HEK293 (cell line): Measurements from ENCODE around the gene TNNI3K.

Source experiments
- IKZF3 ChIP-seq: fragments of 450-650 bp; IDR thresholded peaks from 2 replicates; pipeline ENCODE4 v1.5.0; 2018; ENCODE audit warnings: missing biosample characterization, mild to moderate bottlenecking, missing genetic modification characterization, moderate library complexity
- MEIS1 ChIP-seq: sonication (generic); formaldehyde crosslinking; IDR thresholded peaks from 2 replicates; pipeline ENCODE4 v1.8.1; 2022; ENCODE audit warnings: missing genetic modification reagents, mild to moderate bottlenecking, borderline replicate concordance
- RBAK ChIP-seq: fragments of 450-650 bp; formaldehyde crosslinking; IDR thresholded peaks from 2 replicates; pipeline ENCODE4 v1.5.1; 2016; ENCODE audit warnings: missing biosample characterization, missing genetic modification characterization
- SETDB1 ChIP-seq: IDR thresholded peaks from one replicate; pipeline ENCODE4 v1.6.1; 2017; ENCODE audit warnings: mild to moderate bottlenecking, low read length, moderate library complexity, mixed read lengths; ENCODE audit not compliant: insufficient read length
- WT1 ChIP-seq: fragments of 450-650 bp; formaldehyde crosslinking; IDR thresholded peaks from 2 replicates; pipeline ENCODE4 v1.5.1; 2016; ENCODE audit warnings: missing biosample characterization, missing genetic modification characterization
- YY1 ChIP-seq: fragments of 450-650 bp; formaldehyde crosslinking; IDR thresholded peaks from 2 replicates; pipeline ENCODE4 v1.5.1; 2018; ENCODE audit warnings: missing biosample characterization, missing genetic modification characterization
- ZNF510 ChIP-seq: fragments of 450-650 bp; formaldehyde crosslinking; IDR thresholded peaks from 2 replicates; pipeline ENCODE4 v1.5.1; 2018; ENCODE audit warnings: mild to moderate bottlenecking, missing genetic modification characterization, missing biosample characterization; ENCODE audit not compliant: insufficient replicate concordance
- TF ChIP-seq, protein P1 (sequence below): fragments of 450-650 bp; formaldehyde crosslinking; IDR thresholded peaks from 2 replicates; pipeline ENCODE4 v1.5.1; 2016; ENCODE audit warnings: missing biosample characterization, missing genetic modification characterization
- TF ChIP-seq, protein P2 (sequence below): fragments of 450-650 bp; formaldehyde crosslinking; IDR thresholded peaks from 2 replicates; pipeline ENCODE4 v1.5.1; 2016; ENCODE audit warnings: missing biosample characterization, missing genetic modification characterization
- TF ChIP-seq, protein P3 (sequence below): fragments of 450-650 bp; formaldehyde crosslinking; IDR thresholded peaks from 2 replicates; pipeline ENCODE4 v1.5.1; 2016; ENCODE audit warnings: missing biosample characterization, missing genetic modification characterization

DNA sequence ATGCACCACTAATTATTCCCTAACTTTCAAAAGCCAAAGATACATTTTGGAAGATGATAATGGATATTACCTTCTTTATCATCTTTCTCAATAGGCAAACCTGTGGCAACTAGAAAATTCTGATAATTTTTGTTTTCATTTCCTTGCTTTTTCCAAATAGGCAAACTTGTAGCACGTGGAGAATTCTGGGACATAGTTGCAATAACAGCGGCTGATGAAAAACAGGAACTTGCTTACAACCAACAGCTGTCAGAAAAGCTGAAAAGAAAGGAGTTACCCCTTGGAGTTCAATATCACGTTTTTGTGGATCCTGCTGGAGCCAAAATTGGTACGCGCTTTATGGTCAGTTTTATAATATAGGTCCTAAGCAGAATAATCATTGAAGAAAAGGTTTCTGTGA, 35.7 kb upstream of the TNNI3K start:
- TF ChIP-seq RBAK = no peak
- no peak for TF ChIP-seq WT1 (tag by site-specific recombination)
- TF ChIP-seq, protein P1, sequence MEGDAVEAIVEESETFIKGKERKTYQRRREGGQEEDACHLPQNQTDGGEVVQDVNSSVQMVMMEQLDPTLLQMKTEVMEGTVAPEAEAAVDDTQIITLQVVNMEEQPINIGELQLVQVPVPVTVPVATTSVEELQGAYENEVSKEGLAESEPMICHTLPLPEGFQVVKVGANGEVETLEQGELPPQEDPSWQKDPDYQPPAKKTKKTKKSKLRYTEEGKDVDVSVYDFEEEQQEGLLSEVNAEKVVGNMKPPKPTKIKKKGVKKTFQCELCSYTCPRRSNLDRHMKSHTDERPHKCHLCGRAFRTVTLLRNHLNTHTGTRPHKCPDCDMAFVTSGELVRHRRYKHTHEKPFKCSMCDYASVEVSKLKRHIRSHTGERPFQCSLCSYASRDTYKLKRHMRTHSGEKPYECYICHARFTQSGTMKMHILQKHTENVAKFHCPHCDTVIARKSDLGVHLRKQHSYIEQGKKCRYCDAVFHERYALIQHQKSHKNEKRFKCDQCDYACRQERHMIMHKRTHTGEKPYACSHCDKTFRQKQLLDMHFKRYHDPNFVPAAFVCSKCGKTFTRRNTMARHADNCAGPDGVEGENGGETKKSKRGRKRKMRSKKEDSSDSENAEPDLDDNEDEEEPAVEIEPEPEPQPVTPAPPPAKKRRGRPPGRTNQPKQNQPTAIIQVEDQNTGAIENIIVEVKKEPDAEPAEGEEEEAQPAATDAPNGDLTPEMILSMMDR (tag by site-specific recombination) = no peak
- no peak for TF ChIP-seq SETDB1
- TF ChIP-seq IKZF3 (tag by site-specific recombination) = no peak
- no peak for TF ChIP-seq ZNF510
- no peak for TF ChIP-seq MEIS1 (CRISPR knock-in tag)
- TF ChIP-seq, protein P2, sequence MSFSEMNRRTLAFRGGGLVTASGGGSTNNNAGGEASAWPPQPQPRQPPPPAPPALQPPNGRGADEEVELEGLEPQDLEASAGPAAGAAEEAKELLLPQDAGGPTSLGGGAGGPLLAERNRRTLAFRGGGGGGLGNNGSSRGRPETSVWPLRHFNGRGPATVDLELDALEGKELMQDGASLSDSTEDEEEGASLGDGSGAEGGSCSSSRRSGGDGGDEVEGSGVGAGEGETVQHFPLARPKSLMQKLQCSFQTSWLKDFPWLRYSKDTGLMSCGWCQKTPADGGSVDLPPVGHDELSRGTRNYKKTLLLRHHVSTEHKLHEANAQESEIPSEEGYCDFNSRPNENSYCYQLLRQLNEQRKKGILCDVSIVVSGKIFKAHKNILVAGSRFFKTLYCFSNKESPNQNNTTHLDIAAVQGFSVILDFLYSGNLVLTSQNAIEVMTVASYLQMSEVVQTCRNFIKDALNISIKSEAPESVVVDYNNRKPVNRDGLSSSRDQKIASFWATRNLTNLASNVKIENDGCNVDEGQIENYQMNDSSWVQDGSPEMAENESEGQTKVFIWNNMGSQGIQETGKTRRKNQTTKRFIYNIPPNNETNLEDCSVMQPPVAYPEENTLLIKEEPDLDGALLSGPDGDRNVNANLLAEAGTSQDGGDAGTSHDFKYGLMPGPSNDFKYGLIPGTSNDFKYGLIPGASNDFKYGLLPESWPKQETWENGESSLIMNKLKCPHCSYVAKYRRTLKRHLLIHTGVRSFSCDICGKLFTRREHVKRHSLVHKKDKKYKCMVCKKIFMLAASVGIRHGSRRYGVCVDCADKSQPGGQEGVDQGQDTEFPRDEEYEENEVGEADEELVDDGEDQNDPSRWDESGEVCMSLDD (tag by site-specific recombination) = no peak
- TF ChIP-seq, protein P3, sequence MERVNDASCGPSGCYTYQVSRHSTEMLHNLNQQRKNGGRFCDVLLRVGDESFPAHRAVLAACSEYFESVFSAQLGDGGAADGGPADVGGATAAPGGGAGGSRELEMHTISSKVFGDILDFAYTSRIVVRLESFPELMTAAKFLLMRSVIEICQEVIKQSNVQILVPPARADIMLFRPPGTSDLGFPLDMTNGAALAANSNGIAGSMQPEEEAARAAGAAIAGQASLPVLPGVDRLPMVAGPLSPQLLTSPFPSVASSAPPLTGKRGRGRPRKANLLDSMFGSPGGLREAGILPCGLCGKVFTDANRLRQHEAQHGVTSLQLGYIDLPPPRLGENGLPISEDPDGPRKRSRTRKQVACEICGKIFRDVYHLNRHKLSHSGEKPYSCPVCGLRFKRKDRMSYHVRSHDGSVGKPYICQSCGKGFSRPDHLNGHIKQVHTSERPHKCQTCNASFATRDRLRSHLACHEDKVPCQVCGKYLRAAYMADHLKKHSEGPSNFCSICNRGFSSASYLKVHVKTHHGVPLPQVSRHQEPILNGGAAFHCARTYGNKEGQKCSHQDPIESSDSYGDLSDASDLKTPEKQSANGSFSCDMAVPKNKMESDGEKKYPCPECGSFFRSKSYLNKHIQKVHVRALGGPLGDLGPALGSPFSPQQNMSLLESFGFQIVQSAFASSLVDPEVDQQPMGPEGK (tag by site-specific recombination) = no peak
- no peak for TF ChIP-seq YY1
